Measurements from ENCODE around the gene RNF186.

- TF ChIP-seq CTCF (IDR thresholded peaks at IDR 0.05): no peak
- no peak for TF ChIP-seq POLR2A (IDR thresholded peaks at IDR 0.05)
Measured at GRCh38 chr1:19792237-19793002, 22.7 kb downstream of the RNF186 start.

Data from Peyer's patch (tissue), 4 donors.